PC-3 (cell line): ENCODE results near the gene SGK2.

Experiments used
- CTCF ChIP-seq: fragments of 300-600 bp; sonication (generic); conservative IDR thresholded peaks from 2 replicates; pipeline ENCODE4 v1.5.1; 2017; ENCODE audit warnings: antibody characterized with exemption, low read depth, mild to moderate bottlenecking, low read length
- EZH2 ChIP-seq: fragments of 300-600 bp; sonication (generic); IDR thresholded peaks from one replicate; pipeline ENCODE4 v1.6.1; 2017; ENCODE audit warnings: antibody characterized with exemption, mild to moderate bottlenecking, low read length; ENCODE audit not compliant: unreplicated experiment
- EZH2phosphoT487 ChIP-seq: fragments of 300-600 bp; sonication (generic); IDR thresholded peaks from 2 replicates; pipeline ENCODE4 v1.6.1; 2018; ENCODE audit warnings: mild to moderate bottlenecking, antibody characterized with exemption, low read length, borderline replicate concordance

- no peak for TF ChIP-seq EZH2phosphoT487
- no peak for TF ChIP-seq CTCF
- no peak for TF ChIP-seq EZH2
These were observed 5.6 kb downstream of the SGK2 start for GRCh38 chr20:43564455-43564854.
